Measurements from ENCODE around the gene COX14.
"Not testable (repeated sequence)": the region's sequence is repeated elsewhere in the genome, so short reads cannot be mapped to it uniquely, and the experiment has no call there.

COX14 gene

GRCh38 chr12:50117057-50117622 lies 5.1 kb downstream of the COX14 start:
- Histone ChIP-seq H3K4me3 (ENCODE audit: low read length) (no peak overlapping the region), H3K27me3 (ENCODE audit: control insufficient read depth, insufficient read depth, low read length) (no peaks in the 10 kb centered on the region), H3K9me3 (ENCODE audit: control insufficient read depth, low read length) (no peaks in the 10 kb centered on the region), H3K9ac (ENCODE audit: low read length) (no peak overlapping the region), H3K4me1 (ENCODE audit: control insufficient read depth, insufficient read depth, low read length) (no peaks in the 10 kb centered on the region), H3K36me3 (ENCODE audit: control insufficient read depth, insufficient read depth, low read length) (peaks cover 12% of the 10 kb centered on the region)

- Histone ChIP-seq H3K9me3 (ENCODE audit: control insufficient read depth, low read length) (no peaks in the 10 kb centered on the region), H3K36me3 (ENCODE audit: control insufficient read depth, insufficient read depth, low read length) (peaks cover 17% of the 10 kb centered on the region), H3K27me3 (ENCODE audit: control insufficient read depth, insufficient read depth, low read length) (no peaks in the 10 kb centered on the region), H3K9ac (ENCODE audit: low read length) (no peak overlapping the region), H3K4me1 (ENCODE audit: control insufficient read depth, insufficient read depth, low read length) (no peaks in the 10 kb centered on the region), H3K4me3 (ENCODE audit: low read length) (no peak overlapping the region)
These were observed 7.4 kb downstream of the COX14 start for GRCh38 chr12:50119387-50119786.

GRCh38 chr12:50120521-50120920 lies 8.5 kb downstream of the COX14 start:
- Histone ChIP-seq H3K4me3 (ENCODE audit: low read length) (no peak overlapping the region), H3K9ac (ENCODE audit: low read length) (no peak overlapping the region), H3K27me3 (ENCODE audit: control insufficient read depth, insufficient read depth, low read length) (no peaks in the 10 kb centered on the region), H3K4me1 (ENCODE audit: control insufficient read depth, insufficient read depth, low read length) (no peaks in the 10 kb centered on the region), H3K9me3 (ENCODE audit: control insufficient read depth, low read length) (no peaks in the 10 kb centered on the region), H3K36me3 (ENCODE audit: control insufficient read depth, insufficient read depth, low read length) (peaks cover 17% of the 10 kb centered on the region)

GRCh38 chr12:50120953-50121352 lies 8.9 kb downstream of the COX14 start:
- Histone ChIP-seq H3K36me3 (ENCODE audit: control insufficient read depth, insufficient read depth, low read length) (peaks cover 17% of the 10 kb centered on the region), H3K9ac (ENCODE audit: low read length) (no peak overlapping the region), H3K4me1 (ENCODE audit: control insufficient read depth, insufficient read depth, low read length) (no peaks in the 10 kb centered on the region), H3K9me3 (ENCODE audit: control insufficient read depth, low read length) (no peaks in the 10 kb centered on the region), H3K4me3 (ENCODE audit: low read length) (no peak overlapping the region), H3K27me3 (ENCODE audit: control insufficient read depth, insufficient read depth, low read length) (no peaks in the 10 kb centered on the region)

GRCh38 chr12:50121641-50122040 lies 9.6 kb downstream of the COX14 start:
- H3K9me3 ChIP-seq (ENCODE audit: control insufficient read depth, low read length), result no peaks in the 10 kb centered on the region
- H3K4me1 ChIP-seq (ENCODE audit: control insufficient read depth, insufficient read depth, low read length), result no peaks in the 10 kb centered on the region
- no peak overlapping the region for H3K4me3 ChIP-seq (ENCODE audit: low read length)
- no peaks in the 10 kb centered on the region for H3K27me3 ChIP-seq (ENCODE audit: control insufficient read depth, insufficient read depth, low read length)
- no peak overlapping the region for H3K9ac ChIP-seq (ENCODE audit: low read length)
- peaks cover 17% of the 10 kb centered on the region for H3K36me3 ChIP-seq (ENCODE audit: control insufficient read depth, insufficient read depth, low read length)

GRCh38 chr12:50123203-50123602 lies 11.2 kb downstream of the COX14 start:
- H3K27me3 ChIP-seq (ENCODE audit: control insufficient read depth, insufficient read depth, low read length), result no peaks in the 10 kb centered on the region
- H3K4me3 ChIP-seq (ENCODE audit: low read length), result no peak overlapping the region
- H3K4me1 ChIP-seq (ENCODE audit: control insufficient read depth, insufficient read depth, low read length), result no peaks in the 10 kb centered on the region
- H3K36me3 ChIP-seq (ENCODE audit: control insufficient read depth, insufficient read depth, low read length), result peaks cover 17% of the 10 kb centered on the region
- H3K9ac ChIP-seq (ENCODE audit: low read length), result no peak overlapping the region
- no peaks in the 10 kb centered on the region for H3K9me3 ChIP-seq (ENCODE audit: control insufficient read depth, low read length)

- Histone ChIP-seq H3K27me3 (ENCODE audit: control insufficient read depth, insufficient read depth, low read length) (no peaks in the 10 kb centered on the region), H3K9me3 (ENCODE audit: control insufficient read depth, low read length) (no peaks in the 10 kb centered on the region), H3K36me3 (ENCODE audit: control insufficient read depth, insufficient read depth, low read length) (peaks cover 9% of the 10 kb centered on the region), H3K4me3 (ENCODE audit: low read length) (no peak overlapping the region), H3K4me1 (ENCODE audit: control insufficient read depth, insufficient read depth, low read length) (no peaks in the 10 kb centered on the region), H3K9ac (ENCODE audit: low read length) (no peak overlapping the region)
These were observed 15.5 kb downstream of the COX14 start for GRCh38 chr12:50127546-50127945.

- H3K4me3 ChIP-seq (ENCODE audit: low read length), result no peak overlapping the region
- no peaks in the 10 kb centered on the region for H3K9me3 ChIP-seq (ENCODE audit: control insufficient read depth, low read length)
- peaks cover 3% of the 10 kb centered on the region for H3K36me3 ChIP-seq (ENCODE audit: control insufficient read depth, insufficient read depth, low read length)
- H3K9ac ChIP-seq (ENCODE audit: low read length), result no peak overlapping the region
- no peaks in the 10 kb centered on the region for H3K4me1 ChIP-seq (ENCODE audit: control insufficient read depth, insufficient read depth, low read length)
- no peaks in the 10 kb centered on the region for H3K27me3 ChIP-seq (ENCODE audit: control insufficient read depth, insufficient read depth, low read length)
These were observed 17.3 kb downstream of the COX14 start for GRCh38 chr12:50129290-50129689.

- no peak overlapping the region for H3K9ac ChIP-seq (ENCODE audit: low read length)
- no peaks in the 10 kb centered on the region for H3K27me3 ChIP-seq (ENCODE audit: control insufficient read depth, insufficient read depth, low read length)
- peaks cover 3% of the 10 kb centered on the region for H3K36me3 ChIP-seq (ENCODE audit: control insufficient read depth, insufficient read depth, low read length)
- H3K4me1 ChIP-seq (ENCODE audit: control insufficient read depth, insufficient read depth, low read length), result no peaks in the 10 kb centered on the region
- no peaks in the 10 kb centered on the region for H3K9me3 ChIP-seq (ENCODE audit: control insufficient read depth, low read length)
- no peak overlapping the region for H3K4me3 ChIP-seq (ENCODE audit: low read length)
These were observed 20.6 kb downstream of the COX14 start for GRCh38 chr12:50132505-50133135.

- Histone ChIP-seq H3K4me3 (ENCODE audit: low read length) (no peak overlapping the region), H3K27me3 (ENCODE audit: control insufficient read depth, insufficient read depth, low read length) (no peaks in the 10 kb centered on the region), H3K9me3 (ENCODE audit: control insufficient read depth, low read length) (no peaks in the 10 kb centered on the region), H3K36me3 (ENCODE audit: control insufficient read depth, insufficient read depth, low read length) (no peaks in the 10 kb centered on the region), H3K9ac (ENCODE audit: low read length) (no peak overlapping the region), H3K4me1 (ENCODE audit: control insufficient read depth, insufficient read depth, low read length) (no peaks in the 10 kb centered on the region)
These were observed 31.0 kb downstream of the COX14 start for GRCh38 chr12:50142993-50143392.

GRCh38 chr12:50145439-50145838 lies 33.4 kb downstream of the COX14 start:
- no peaks in the 10 kb centered on the region for H3K4me1 ChIP-seq (ENCODE audit: control insufficient read depth, insufficient read depth, low read length)
- no peaks in the 10 kb centered on the region for H3K27me3 ChIP-seq (ENCODE audit: control insufficient read depth, insufficient read depth, low read length)
- no peak overlapping the region for H3K4me3 ChIP-seq (ENCODE audit: low read length)
- no peaks in the 10 kb centered on the region for H3K9me3 ChIP-seq (ENCODE audit: control insufficient read depth, low read length)
- H3K9ac ChIP-seq (ENCODE audit: low read length), result no peak overlapping the region
- no peaks in the 10 kb centered on the region for H3K36me3 ChIP-seq (ENCODE audit: control insufficient read depth, insufficient read depth, low read length)

GRCh38 chr12:50147281-50147680 lies 35.2 kb downstream of the COX14 start:
- Histone ChIP-seq H3K9me3 (ENCODE audit: control insufficient read depth, low read length) (no peaks in the 10 kb centered on the region), H3K4me3 (ENCODE audit: low read length) (no peak overlapping the region), H3K36me3 (ENCODE audit: control insufficient read depth, insufficient read depth, low read length) (no peaks in the 10 kb centered on the region), H3K9ac (ENCODE audit: low read length) (no peak overlapping the region), H3K4me1 (ENCODE audit: control insufficient read depth, insufficient read depth, low read length) (no peaks in the 10 kb centered on the region), H3K27me3 (ENCODE audit: control insufficient read depth, insufficient read depth, low read length) (no peaks in the 10 kb centered on the region)

GRCh38 chr12:50148011-50148410 lies 36.0 kb downstream of the COX14 start:
- not testable (repeated sequence) for H3K9ac ChIP-seq (ENCODE audit: low read length); H3K4me1 ChIP-seq (ENCODE audit: control insufficient read depth, insufficient read depth, low read length); H3K36me3 ChIP-seq (ENCODE audit: control insufficient read depth, insufficient read depth, low read length)

More at GRCh38 chr12:50148011-50148410, 36.0 kb downstream of the COX14 start:
- H3K4me3 ChIP-seq (ENCODE audit: low read length); H3K27me3 ChIP-seq (ENCODE audit: control insufficient read depth, insufficient read depth, low read length); H3K9me3 ChIP-seq (ENCODE audit: control insufficient read depth, low read length): not testable (repeated sequence)
